ENCODE data around the gene RYR2.
"Not testable (repeated sequence)": the region's sequence is repeated elsewhere in the genome, so short reads cannot be mapped to it uniquely, and the experiment has no call there.

The RYR2 gene

GRCh38 chr1:237820634-237821033 lies 778.6 kb downstream of the RYR2 start:
- DNase-seq = not testable (repeated sequence)

- no peak for DNase-seq
Measured at GRCh38 chr1:237832858-237833257, 790.9 kb downstream of the RYR2 start.

GRCh38 chr1:237834048-237834447 lies 792.1 kb downstream of the RYR2 start:
- no peak for DNase-seq

- DNase-seq = no peak
Measured at GRCh38 chr1:237834461-237834860, 792.5 kb downstream of the RYR2 start.

- DNase-seq = no peak
Measured at GRCh38 chr1:237838320-237838719, 796.3 kb downstream of the RYR2 start.

GRCh38 chr1:237838904-237839534 lies 797.0 kb downstream of the RYR2 start:
- DNase-seq = no peak

GRCh38 chr1:237841485-237841884 lies 799.5 kb downstream of the RYR2 start:
- no peak for DNase-seq

- DNase-seq = not testable (repeated sequence)
Measured at GRCh38 chr1:237843516-237843915, 801.5 kb downstream of the RYR2 start.

GRCh38 chr1:237851210-237851845 lies 809.3 kb downstream of the RYR2 start:
- peak; percentile 9 for DNase-seq

GRCh38 chr1:237852342-237852741 lies 810.4 kb downstream of the RYR2 start:
- DNase-seq = no peak

GRCh38 chr1:237857455-237857854 lies 815.5 kb downstream of the RYR2 start:
- DNase-seq = no peak

- DNase-seq = no peak
Measured at GRCh38 chr1:237858992-237859391, 817.0 kb downstream of the RYR2 start.

- no peak for DNase-seq
Measured at GRCh38 chr1:237861944-237862343, 820.0 kb downstream of the RYR2 start.

GRCh38 chr1:237863234-237863633 lies 821.2 kb downstream of the RYR2 start:
- DNase-seq = no peak

- DNase-seq = peak; percentile 69
Measured at GRCh38 chr1:237864338-237865244, 822.6 kb downstream of the RYR2 start.

- DNase-seq = no peak
Measured at GRCh38 chr1:237867380-237867888, 825.5 kb downstream of the RYR2 start.

GRCh38 chr1:237868817-237869600 lies 827.0 kb downstream of the RYR2 start:
- no peak for DNase-seq

- DNase-seq = no peak
Measured at GRCh38 chr1:237873487-237874211, 831.7 kb downstream of the RYR2 start.

GRCh38 chr1:237875291-237875690 lies 833.3 kb downstream of the RYR2 start:
- no peak for DNase-seq

GRCh38 chr1:237877631-237878030 lies 835.6 kb downstream of the RYR2 start:
- no peak for DNase-seq

- no peak for DNase-seq
Measured at GRCh38 chr1:237878406-237878805, 836.4 kb downstream of the RYR2 start.

GRCh38 chr1:237879195-237879594 lies 837.2 kb downstream of the RYR2 start:
- DNase-seq = no peak
